NCI-H2029 treated with DMSO at 0.1 percent for 48 hours (cell line): ENCODE results near the gene CNKSR1.

ENCODE experiments used
- DNase-seq: peaks from one replicate; lab custom pipeline; 2025; lab: John Stamatoyannopoulos, UW

CNKSR1 gene

DNA sequence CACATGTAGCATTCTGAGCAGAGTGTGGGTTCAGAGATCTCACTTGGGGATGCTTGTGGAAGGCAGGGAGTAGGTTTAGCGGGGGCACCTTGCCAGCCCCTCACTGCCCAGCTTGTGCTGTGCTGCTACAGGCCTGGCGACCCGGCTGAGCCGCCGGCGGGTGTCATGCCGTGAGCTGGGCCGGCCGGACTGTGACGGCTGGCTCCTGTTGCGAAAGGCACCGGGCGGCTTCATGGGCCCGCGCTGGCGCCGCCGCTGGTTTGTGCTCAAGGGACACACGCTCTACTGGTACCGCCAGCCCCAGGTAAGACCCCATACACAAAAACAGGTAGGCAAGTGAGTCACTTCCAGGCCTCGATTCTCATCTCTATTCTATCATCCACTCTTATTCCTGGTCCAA is 7.6 kb downstream of the CNKSR1 start:
- no peak for DNase-seq

DNA sequence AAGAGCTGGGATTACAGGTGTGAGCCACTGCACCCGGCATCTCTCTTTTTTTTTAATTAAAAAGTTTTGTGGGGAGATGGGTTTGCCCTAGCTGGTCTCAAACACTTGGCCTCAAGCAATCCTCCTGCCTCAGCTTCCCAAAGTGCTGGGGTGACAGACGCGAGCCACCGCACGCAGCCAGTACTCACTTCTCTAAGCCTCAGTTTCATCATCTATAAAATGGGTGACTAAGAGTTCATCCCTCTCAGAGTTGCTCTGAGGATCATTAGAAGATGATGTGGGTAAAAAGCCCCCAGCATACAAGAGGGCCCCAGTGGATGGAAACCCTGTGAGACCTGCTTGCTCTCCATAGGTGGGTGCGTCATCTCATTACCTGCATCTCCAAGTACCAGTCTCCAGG is 10.6 kb downstream of the CNKSR1 start:
- no peak for DNase-seq

DNA sequence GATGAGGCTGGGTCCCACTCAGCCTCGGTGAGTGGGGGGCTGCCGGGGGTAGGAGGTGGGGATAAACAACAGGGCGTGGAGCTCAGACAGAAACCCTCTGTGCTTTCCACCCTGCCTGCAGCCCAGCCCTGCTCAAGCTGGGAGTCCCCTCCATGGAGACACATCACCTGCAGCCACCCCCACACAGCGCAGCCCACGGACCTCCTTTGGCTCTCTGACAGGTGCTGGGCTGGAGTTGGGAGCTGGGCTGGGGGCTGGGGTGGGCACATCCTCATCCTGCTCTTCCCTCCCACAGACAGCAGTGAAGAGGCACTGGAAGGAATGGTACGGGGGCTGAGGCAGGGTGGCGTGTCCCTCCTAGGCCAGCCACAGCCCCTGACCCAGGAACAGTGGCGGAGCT is 11.2 kb downstream of the CNKSR1 start:
- no peak for DNase-seq

DNA sequence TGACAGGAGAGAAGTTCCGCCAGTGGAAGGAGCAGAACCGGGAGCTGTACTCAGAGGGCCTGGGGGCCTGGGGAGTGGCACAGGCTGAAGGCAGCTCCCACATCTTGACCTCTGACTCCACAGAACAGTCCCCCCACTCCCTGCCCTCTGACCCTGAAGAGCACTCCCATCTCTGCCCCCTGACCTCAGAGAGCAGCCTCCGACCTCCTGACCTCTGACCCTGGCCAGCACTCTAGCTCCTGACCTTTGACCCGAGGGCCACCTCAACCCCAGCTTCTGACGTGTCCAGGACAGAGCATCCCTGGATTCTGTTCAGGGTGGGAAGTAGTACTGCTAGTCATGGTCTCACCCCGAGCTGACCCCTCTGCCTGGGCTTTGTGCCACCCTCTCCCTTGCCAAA is 12.0 kb downstream of the CNKSR1 start:
- DNase-seq = no peak

DNA sequence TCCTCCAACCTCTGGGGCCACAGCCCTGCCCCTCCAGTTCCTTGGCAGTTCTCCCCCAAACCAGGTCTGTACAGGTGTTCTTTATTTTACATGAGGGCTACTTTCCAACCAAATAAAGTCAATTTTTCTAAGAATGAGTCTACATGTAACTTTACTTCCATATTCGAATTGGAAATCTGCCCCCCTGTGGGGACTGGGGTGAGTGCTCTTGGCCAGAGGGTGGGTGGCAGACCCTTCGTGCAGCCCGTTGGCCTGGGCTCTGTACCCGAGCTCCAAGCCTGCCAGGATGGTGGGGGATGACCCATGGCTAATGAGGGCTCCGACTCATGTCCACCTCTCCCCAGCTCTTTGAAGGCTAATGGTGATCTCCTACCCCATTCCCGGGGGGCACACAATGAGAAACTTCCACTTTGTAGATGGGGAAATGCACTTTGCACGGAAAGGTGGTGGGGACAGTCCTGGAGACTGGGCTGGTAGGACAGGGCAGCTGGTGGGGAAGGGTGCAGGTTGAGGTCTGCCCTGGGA is 12.5 kb downstream of the CNKSR1 start:
- DNase-seq = no peak

DNA sequence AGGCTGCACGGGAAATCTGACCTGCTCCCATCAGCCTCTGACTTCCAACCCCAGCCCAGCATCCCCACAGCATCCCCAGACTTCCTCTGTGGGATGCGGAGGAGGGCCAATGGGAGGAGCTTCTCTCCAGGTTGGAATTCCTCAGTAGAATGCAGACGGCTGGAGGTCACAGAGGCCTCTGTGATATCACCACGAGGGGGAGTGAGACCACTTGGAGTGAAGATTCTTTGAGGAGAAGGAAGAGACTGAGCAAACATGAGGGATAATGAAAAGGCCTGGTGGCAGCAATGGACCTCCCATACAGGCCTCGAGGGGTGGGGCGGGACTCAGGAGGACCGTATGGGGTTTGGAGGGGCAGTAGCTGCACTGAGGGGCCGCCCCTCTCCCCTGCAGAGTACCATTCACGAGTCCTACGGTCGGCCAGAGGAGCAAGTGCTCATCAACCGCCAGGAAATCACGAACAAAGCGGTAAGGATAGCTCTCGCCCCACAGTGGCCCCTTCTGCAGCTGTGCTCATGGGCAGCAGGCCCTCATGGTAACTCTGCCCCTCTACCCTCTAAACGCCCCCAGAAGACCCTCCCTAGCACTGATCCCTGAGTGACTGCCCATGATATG is 13.2 kb downstream of the CNKSR1 start, which contains the start of gene CATSPER4:
CATSPER4 (plus strand) TSS at position 230 of the 615 bp plus-strand sequence; CDS start at position 256, 26 bp downstream.
- no peak for DNase-seq

DNA sequence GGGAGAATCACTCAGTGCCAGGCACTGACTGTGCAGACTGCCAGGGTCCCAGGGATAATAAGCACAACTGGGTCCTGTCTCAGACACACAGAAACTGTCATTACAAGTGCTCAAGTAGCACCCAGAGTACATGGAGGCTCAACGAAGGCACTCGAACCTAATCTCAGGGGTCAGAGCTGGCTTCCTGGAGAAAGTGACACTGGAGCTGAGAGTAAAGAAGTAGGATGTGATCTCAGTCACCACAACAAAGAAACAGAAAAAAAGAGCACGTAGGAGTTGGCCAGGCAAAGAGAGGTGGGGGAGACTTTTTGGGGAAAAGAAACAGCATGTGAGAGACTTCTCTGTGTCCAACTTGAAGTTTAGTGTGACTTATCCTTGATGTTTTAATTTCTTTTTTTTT is 14.4 kb downstream of the CNKSR1 start:
- no peak for DNase-seq

DNA sequence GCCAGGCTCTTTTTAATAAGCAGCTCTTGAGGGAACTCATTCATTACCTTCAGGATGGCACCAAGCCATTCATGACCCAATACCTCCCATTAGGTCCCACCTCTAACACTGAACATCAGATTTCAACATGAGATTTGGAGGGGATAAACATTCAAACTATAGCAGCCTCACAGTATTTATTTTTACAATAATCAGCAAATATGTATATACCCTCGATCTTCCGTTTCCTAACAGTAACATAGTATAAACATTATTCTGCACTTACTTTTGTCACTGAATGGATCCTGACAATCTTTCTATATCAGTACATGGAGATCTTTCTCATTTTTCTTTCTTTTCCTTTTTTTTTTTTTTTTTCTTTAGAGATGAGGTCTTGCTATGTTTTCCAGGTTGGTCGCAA is 18.5 kb downstream of the CNKSR1 start:
- DNase-seq = no peak

DNA sequence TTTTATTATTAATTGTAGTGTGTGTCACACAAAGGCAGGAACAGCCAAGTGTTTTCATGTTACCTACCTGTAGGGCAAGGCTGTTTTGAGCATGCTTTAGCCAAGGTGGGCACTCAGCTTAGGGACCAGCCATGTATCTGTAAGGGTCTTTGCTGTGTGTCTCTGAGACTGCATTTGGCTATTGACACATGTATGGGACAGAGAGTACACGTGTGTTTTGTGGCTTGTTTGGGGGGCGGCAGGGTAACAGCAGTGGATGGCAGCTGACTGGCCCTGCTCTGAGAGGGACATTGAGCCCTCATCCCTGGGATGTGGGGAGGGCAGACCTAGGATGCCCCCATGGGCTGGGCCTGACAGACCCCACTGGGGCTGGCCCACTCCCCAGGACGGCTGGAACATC is 20.0 kb downstream of the CNKSR1 start:
- no peak for DNase-seq

DNA sequence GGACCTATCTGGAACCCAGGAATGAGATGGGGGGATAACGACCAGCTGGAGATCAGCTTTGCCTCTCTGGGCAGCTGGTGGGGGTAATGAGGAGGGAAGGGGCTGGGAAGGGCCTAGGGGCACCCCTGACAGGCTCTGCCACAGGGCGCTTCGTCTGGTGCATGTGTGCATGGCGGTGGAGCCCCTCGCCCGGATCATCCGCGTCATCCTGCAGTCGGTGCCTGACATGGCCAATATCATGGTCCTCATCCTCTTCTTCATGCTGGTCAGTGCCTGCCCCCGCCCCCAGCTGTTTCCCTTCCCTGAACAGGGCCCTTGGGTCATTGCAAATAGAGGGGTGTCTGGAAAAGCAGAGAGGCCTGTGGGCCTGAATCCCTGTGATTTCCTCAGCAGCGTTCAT is 20.5 kb downstream of the CNKSR1 start:
- no peak for DNase-seq

DNA sequence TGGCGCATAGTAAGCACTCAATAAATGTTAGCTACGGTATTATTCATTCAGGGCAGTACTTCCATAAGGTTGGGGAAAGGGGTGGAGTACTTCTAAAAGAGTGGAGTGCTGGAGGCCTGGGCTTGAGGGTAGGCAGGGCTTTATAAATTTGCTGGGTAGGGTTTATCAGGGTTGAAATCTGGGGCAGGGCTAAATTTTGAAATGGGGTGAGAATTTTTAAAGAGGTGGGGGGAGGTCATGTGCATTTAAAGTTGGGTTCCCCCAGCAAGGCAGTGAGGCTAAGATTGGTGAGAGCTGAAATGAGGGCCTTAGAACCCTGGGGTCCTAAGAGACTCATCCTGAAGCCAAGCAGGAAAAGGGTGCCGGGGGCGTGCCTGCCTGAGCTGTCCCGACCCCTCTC is 23.1 kb downstream of the CNKSR1 start:
- no peak for DNase-seq

DNA sequence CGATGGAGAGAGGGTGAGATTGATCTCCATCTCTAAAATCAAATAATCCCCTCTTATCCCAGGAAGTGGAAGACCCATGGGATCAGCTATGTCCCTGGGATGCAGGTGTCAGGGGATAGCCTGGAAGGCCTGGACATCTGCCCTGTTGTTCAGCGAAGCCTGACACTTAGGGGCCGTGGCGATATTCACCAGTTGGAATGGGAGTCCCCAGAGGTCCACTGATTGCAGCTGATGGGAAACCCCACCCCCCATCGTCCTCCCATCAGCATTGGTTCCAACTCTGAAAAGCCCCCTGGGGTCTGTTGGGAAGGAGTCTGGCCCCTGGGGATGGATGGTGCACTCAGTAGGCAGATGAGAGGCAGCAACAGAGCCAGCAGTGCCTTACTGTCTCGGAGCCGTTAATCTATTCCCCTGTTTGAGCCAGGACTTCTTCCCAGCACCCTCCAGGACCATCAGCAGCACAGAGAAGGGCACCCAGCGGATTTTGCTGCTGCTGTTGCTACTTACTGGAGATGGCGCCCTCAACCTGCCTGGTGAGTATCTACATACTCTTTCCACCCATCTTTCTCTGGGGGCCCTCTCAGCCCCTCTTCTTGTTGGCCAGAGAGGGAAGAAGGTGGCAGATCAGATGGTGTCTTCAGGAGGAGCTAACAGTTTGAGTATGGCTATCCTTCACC is 26.5 kb downstream of the CNKSR1 start:
- no peak for DNase-seq

DNA sequence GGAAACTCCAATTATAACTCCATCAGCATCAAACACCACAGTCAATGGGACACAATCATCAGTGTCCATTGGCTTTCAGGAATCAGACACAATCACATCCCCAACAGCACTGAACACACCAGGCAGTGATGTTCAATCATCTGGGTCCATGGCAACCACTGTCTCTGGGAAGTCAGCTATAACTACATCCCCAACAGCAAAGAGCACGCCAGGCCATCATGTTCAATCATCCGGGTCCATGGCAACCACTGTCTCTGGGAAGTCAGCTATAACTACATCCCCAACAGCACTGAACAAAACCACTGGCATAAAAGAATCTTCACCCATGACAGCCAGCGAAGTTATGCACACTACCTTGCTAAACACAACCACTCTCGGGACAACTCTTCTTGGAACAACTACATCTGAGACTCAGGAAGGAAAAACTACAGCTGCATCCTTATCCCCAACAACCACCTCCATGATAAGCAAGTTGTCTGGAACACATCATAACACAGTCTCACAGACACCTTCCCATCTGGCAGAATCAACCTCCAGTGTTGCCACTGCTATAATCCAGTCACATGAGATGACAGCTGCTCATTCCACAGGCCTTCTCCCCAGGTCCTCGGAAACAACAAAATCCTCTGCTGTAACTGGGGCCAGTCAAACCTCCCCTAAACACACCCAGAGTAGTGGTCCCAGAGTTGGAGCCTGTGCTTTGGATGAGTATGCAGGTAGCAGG is 33.0 kb downstream of the CNKSR1 start:
- no peak for DNase-seq

DNA sequence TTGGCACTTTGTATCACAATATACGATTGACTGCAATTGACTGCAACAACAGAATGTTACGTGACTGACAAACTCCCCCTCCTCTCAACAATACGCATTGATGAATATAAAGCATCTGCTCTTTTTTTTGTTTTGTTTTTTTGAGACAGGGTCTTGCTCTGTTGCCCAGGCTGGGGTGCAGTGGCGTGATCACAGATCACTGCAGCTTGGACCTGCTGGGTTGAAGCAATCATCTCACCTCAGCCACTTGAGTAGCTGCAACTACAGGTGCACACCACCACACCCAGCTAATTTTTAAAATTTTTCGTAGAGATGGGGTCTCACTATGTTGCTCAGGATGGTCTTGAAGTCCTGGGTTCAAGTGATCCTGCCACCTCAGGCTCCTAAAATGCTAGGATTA is 35.4 kb downstream of the CNKSR1 start:
- DNase-seq = no peak

DNA sequence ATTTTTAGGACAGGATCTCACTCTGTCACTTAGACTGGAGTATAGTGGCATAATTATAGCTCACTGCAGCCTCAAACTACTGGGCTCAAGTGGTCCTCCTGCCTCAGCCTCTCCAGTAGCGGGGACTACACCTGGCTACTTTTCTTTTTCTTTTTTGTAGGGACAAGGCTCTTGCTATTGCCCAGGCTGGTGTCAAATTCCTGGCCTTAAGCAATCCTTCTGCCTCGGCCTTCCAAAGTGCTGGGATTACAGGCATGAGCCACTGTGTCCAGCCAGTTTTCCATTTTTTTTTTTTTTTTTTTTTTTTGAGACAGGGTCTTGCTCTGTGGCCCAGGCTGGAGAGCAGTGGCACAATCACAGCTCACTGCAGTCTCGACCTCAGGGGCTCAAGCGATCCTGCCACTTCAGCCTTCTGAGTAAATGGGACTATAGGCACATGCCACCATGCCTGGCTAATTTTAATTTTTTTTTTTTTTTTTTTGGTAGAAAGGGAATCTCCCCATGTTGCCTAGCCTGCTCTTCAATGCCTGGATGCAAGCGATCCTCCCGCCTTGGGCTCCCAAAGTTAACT is 36.1 kb downstream of the CNKSR1 start:
- DNase-seq = no peak

DNA sequence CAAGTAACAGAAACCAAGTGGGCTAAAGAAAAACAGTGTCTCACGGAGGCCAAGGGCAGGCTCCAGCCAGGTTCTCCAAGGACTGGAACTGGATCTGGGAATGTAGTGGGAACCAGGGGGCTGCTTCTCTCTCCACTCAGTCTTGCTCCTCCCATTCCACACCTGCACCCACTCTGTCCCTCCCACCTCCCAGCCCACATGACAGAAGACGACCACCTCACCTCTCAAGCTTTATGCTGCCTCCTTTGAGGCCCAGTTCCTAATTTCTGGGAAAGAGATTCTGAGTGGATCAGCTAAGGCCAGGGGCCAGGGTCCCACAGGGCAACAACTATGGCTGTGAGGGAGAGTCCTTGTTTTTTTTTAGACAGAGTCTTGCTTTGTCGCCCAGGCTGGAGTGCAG is 38.0 kb downstream of the CNKSR1 start:
- no peak for DNase-seq

DNA sequence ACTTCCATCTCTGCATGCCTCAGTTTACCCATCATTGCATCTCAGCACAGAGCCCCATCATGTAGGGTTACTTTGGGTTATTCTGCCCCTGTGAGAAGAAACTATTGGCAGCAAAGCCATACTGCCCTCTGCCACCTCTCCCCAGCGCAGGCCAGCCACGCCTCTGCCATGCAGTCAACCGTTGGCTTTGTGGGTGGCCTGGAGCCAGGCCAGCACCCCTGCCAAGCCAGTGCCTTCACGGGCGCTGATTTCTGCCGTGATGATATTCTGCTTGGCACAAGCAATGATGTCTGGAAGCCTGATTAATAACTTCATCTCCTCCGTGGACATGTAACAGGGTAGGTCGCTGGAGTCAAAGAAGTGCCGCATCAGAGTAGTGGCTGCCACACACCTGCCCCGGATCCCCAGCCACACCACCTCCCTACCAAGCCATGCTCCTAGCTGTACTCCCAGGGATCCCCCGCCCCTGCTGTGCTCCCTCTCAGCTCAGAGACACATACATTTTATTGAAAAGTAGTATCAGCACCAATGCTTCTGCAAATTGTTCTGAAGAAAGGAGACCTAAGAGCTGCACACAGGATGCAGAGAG is 41.7 kb downstream of the CNKSR1 start:
- no peak for DNase-seq

DNA sequence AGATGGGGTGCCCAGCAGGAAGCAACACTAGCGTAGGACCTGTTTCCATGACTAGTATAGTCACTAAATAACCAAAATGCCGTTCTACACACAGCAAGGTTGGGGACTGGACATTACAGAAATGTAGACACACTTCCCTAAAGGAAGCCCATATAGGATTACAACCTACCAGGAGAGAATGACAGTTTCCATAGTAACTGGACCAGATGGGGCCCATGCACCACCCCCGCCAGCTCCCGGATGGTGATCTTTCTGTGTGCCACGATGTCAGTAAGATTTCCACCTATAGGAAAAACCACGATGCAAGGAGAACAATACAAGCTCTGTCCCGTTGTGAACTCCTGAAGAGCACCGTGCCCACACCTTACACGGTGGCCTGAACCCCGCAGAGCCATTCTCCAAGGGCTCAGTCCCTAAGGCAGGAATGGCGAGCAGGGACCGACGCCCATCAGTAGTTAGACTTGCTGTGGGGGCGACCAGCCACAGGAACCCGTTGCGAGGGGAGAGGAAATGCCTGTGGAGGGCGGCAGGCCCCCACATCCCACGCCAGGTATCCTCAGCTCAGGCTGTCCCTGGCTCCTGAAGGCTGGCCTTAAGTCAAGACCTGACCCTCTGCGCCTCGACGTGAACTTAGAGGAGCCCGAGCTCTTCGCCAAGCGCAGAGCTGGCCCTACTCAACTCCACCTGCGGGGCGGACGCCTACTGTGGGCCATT is 43.1 kb downstream of the CNKSR1 start:
- no peak for DNase-seq

DNA sequence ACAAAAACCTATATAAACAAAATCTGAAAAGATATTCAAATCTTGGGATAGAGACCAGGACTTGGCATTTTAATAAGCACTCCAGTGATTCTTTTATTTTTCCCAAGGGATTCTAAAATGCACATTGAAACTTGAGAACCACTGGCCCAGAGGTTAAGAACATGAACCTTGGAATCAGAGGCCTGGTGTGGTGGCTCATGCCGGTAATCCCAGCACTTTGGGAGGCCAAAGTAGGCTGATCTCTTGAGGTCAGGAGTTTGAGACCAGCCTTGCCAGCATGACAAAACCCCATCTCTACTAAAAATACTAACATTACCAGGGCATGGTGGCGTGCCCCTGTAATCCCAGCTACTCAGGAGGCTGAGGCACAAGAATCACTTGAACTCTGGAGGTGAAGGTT is 43.8 kb downstream of the CNKSR1 start:
- DNase-seq = no peak

DNA sequence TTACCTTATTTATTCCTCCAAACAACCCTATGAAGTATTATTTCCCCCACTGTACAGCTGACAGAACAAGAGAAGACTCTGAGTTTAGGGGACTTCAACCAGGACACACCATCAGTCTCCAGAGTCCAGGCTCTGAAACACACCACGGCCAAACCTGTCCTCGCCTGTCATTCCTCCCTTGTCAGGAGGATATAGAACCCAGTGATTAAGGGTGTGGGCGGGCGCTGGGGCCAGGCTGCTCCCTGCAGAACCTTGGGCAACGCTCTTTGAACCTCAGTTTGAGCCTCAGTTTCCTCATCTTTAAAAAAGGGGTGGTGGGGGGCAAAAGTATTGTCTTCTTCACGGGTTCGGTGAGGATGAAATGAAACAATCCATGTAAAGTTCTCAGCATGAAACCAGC is 47.3 kb downstream of the CNKSR1 start:
- no peak for DNase-seq

DNA sequence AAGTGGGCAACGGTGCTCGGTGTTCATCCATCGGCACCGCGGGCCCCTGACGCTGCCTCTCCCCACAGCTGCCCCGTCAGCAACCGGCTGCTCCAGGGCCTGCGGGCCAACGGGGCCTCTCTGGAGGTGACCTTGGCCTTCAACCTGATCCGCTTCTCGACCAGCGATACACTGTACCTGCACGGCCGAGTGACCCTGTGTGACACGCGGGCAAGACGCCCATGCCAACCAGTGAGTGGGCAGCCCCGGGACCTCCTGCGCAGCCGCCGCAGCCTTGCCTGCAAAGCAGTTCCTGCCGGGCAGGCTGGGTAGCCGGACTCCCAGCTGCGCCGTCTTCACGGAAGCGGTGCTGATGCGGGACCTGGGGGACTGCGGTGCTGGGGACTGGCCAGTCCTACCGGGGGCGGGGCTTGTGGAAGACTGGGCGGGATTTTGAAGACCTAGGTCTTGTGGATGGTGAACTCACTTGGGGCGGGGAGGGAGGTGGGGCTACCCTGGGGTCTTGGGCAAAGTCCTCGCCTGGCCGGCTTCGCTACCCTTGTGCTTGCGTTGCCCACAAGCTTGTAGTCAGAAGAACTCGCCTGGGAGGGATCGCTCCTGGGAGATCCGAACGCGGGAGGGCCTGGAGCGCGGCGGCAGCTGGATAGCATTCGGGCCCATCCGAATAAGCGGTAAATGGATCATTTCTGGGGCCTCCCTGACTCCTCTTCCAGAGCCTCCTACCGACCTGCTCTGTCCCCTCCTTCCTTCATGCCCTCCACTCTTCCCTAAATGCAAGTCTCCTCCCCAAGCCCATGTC is 47.9 kb downstream of the CNKSR1 start:
- no peak for DNase-seq
